Keratinocyte (primary cell): ENCODE results near the gene CCIN.

Source experiments
- EZH2 ChIP-seq: IDR thresholded peaks from one replicate; pipeline ENCODE4 v1.6.1; 2012; ENCODE audit warnings: inconsistent platforms, mild to moderate bottlenecking, low read length, moderate library complexity
- TF ChIP-seq, protein P1 (sequence below), 3 experiments: IDR thresholded peaks in 1 of 3; conservative IDR thresholded peaks in 1 of 3; optimal IDR thresholded peaks in 1 of 3; 2 replicates in 2 of 3; 3 replicates in 1 of 3; pipeline versions ENCODE3 to v1.5.1; 2011; ENCODE audit warnings: low read length in 3 of 3, mild to moderate bottlenecking in 3 of 3, moderate library complexity in 2 of 3, control low read depth in 1 of 3, inconsistent platforms in 1 of 3; ENCODE audit not compliant: insufficient read depth in 2 of 3; ENCODE audit errors: extremely low read depth in 1 of 3

DNA sequence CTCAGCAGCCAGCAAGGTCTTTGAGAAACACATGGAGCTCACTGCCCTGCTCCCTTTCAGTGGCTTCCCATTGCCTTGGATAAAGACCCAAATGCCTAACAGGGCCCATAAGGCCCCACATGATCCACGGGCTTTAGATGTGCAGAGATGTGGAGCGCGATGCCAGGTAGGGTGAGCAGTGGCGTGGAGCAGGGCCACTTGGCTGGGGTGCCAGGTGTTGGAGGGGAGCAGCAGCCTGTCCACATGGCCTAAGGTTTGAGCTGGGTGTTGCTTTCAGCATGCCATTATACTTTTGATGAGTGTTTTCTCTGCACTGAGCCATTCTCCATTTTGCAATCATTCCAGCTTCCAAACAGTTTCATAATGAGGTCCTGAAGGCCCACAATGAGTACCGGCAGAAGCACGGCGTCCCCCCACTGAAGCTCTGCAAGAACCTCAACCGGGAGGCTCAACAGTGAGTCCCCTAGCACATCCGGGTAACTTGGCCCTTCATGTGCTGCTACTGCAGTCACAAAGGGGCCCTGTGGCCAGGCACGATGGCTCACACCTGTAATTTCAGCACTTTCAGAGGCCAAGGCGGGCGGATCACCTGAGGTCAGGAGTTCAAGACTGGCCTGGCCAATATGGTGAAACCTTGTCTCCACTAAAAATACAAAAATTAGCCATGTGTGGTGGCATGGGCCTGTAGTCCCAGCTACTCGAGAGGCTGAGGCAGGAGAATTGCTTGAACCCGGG is 21.6 kb upstream of the CCIN start:
- TF ChIP-seq, protein P1, sequence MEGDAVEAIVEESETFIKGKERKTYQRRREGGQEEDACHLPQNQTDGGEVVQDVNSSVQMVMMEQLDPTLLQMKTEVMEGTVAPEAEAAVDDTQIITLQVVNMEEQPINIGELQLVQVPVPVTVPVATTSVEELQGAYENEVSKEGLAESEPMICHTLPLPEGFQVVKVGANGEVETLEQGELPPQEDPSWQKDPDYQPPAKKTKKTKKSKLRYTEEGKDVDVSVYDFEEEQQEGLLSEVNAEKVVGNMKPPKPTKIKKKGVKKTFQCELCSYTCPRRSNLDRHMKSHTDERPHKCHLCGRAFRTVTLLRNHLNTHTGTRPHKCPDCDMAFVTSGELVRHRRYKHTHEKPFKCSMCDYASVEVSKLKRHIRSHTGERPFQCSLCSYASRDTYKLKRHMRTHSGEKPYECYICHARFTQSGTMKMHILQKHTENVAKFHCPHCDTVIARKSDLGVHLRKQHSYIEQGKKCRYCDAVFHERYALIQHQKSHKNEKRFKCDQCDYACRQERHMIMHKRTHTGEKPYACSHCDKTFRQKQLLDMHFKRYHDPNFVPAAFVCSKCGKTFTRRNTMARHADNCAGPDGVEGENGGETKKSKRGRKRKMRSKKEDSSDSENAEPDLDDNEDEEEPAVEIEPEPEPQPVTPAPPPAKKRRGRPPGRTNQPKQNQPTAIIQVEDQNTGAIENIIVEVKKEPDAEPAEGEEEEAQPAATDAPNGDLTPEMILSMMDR (optimal IDR thresholded peaks at IDR 0.05 in 1 of 3, IDR thresholded peaks at IDR 0.05 in 1 of 3, conservative IDR thresholded peaks at IDR 0.05 in 1 of 3; ENCODE audit: extremely low read depth in 1 of 3, insufficient read depth in 2 of 3, low read length in 3 of 3), result no peak
- no peak for TF ChIP-seq EZH2
